IPS-11a (cell line): ENCODE measurements around the gene FLG2.
"Not testable (repeated sequence)": the region's sequence is repeated elsewhere in the genome, so short reads cannot be mapped to it uniquely, and the experiment has no call there.

Experiments used
- H3K4me3 ChIP-seq: one replicate; pipeline ENCODE4 v1.5.1; 2013; ENCODE audit warnings: low read depth, low read length, control low read depth

The FLG2 gene

GRCh38 chr1:152313319-152313801 lies 46.4 kb downstream of the FLG2 start:
- no peak overlapping the region for H3K4me3 ChIP-seq

- not testable (repeated sequence) for H3K4me3 ChIP-seq
Observed at GRCh38 chr1:152312169-152312568, 47.6 kb downstream of the FLG2 start.

- no peak overlapping the region for H3K4me3 ChIP-seq
Observed at GRCh38 chr1:152309955-152310354, 49.9 kb downstream of the FLG2 start.

GRCh38 chr1:152309320-152309901 lies 50.4 kb downstream of the FLG2 start:
- H3K4me3 ChIP-seq: not testable (repeated sequence)

GRCh38 chr1:152308758-152309157 lies 51.0 kb downstream of the FLG2 start:
- not testable (repeated sequence) for H3K4me3 ChIP-seq

GRCh38 chr1:152307970-152308369 lies 51.8 kb downstream of the FLG2 start:
- not testable (repeated sequence) for H3K4me3 ChIP-seq

GRCh38 chr1:152306123-152306522 lies 53.7 kb downstream of the FLG2 start:
- H3K4me3 ChIP-seq: not testable (repeated sequence)

GRCh38 chr1:152304773-152305172 lies 55.0 kb downstream of the FLG2 start:
- not testable (repeated sequence) for H3K4me3 ChIP-seq

DNA sequence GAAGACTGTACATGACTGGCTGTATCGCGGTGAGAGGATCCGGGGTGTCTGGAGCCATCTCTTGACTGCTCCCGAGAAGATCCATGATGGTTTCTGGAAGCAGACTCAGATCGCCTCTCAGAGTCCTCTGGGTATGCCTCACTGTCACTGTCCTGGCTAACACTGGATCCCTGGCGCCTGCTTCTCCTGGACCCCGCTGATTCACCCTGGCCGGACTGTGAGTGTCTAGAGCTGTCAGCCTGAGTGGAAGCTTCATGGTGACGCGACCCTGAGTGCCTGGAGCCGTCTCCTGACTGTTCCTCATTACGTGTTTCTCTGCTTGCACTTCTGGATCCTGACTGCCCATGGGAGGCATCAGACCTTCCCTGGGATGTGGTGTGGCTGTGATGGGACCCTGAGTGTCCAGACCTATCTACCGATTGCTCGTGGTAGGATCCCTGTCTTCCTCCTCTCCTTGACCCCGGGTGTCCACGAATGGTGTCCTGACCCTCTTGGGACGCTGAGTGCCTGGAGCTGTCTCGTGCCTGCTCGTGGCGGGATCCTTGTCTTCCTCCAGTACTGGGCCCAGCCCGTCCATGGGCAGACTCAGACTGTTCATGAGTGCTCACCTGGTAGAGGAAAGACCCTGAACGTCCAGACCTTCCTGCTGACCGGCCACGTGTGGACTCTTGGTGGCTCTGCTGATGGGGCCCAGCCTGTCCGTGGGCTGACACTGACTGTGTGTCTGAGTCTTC lies 56.5 kb downstream of the FLG2 start:
- not testable (repeated sequence) for H3K4me3 ChIP-seq
